ENCODE data around the gene LENG8.

The LENG8 gene

DNA sequence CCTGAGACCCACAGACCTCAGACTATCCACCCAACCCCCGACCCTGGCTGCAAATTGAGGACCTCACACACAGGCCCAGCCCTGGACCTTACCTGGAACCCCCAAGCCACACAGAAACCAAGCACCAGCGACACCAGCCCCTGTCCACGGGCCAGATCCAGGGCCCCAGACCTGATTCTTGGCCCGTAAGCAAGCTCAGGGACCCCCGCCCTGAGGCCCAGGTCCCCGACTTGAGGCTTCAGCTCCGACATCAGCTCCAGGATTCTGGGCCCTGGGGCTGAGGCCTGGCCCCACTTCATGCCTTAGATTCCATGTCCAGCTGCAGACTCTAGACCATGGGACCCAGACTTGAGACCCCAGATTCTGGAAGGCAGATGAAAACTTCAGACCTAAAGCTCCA is 27.5 kb upstream of the LENG8 start:
- FAIRE-seq (no peak), DNase-seq (ENCODE audit: insufficient read length, low spot score) (no peak)

DNA sequence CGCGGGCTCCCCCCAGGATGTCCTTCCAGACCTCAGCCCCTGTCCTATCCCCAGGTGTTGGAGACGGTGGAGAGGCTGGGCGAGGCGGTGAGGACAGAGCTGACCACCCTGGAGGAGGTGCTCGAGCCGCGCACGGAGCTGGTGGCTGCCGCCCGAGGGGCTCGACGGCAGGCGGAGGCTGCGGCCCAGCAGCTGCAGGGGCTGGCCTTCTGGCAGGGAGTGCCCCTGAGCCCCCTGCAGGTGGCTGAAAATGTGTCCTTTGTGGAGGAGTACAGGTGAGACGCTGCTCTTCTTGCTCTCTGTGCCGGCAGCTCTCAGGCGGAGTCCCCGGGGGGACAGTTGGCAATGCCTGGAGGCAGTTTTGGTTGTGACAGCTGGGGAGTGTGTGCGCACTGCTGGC is 26.9 kb upstream of the LENG8 start:
- DNase-seq (ENCODE audit: insufficient read length, low spot score) (no peak), FAIRE-seq (no peak)

GRCh38 chr19:54424201-54424600 is 24.8 kb upstream of the LENG8 start:
- FAIRE-seq, result no peak
- no peak for DNase-seq (ENCODE audit: insufficient read length, low spot score)

DNA sequence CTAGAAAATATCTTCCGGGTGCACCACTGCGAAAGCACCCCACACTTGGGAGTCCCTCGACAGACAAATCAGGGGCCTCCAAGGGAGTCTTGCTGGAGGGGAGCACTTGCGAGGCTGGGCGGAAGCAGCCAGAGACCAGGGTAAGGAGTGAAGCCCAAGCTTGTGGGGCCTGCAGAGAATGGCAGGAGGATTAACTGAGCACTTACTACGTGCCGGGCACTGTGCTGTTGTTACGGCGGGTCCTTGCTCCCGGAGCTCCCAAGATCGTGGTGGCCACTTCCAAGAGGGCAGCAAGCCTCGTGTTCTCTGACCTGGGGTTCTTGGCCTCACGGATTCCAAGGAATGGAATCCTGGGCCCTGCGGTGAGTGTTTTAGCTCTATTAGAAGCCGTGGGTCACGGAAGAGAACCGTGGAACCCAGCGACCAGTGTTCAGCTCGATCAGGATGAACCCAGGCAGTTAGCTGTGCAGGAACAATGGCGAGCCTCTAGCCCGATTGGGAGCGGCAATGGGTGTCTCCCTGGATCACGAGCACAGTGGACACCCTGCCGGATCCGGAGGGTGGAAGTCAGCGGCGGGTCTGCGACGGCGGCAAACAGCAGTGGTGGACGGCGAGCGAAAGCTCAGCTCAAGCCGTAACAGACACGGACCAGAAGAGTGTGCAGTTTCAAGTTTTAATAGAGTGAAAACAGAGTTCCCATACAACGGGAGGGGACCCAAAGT is 24.2 kb upstream of the LENG8 start:
- FAIRE-seq, result no peak

GRCh38 chr19:54425382-54425723 is 23.6 kb upstream of the LENG8 start:
- no peak for DNase-seq (ENCODE audit: insufficient read length, low spot score)
- no peak for FAIRE-seq

More for the DNA sequence above, 24.2 kb upstream of the LENG8 start:
- DNase-seq (ENCODE audit: insufficient read length, low spot score), result no peak

- DNase-seq (ENCODE audit: insufficient read length, low spot score), result no peak
- no peak for FAIRE-seq
Measured at GRCh38 chr19:54426291-54426931, 22.6 kb upstream of the LENG8 start.

- DNase-seq (ENCODE audit: insufficient read length, low spot score) (no peak), FAIRE-seq (no peak)
Measured at GRCh38 chr19:54427586-54427985, 21.4 kb upstream of the LENG8 start.

- DNase-seq (ENCODE audit: insufficient read length, low spot score) (no peak), FAIRE-seq (no peak)
Measured at GRCh38 chr19:54428323-54429175, 20.4 kb upstream of the LENG8 start.

GRCh38 chr19:54429176-54429495 is 19.9 kb upstream of the LENG8 start:
- FAIRE-seq (no peak), DNase-seq (ENCODE audit: insufficient read length, low spot score) (no peak)

- no peak for FAIRE-seq
Measured at GRCh38 chr19:54429545-54430227, 19.3 kb upstream of the LENG8 start.

DNA sequence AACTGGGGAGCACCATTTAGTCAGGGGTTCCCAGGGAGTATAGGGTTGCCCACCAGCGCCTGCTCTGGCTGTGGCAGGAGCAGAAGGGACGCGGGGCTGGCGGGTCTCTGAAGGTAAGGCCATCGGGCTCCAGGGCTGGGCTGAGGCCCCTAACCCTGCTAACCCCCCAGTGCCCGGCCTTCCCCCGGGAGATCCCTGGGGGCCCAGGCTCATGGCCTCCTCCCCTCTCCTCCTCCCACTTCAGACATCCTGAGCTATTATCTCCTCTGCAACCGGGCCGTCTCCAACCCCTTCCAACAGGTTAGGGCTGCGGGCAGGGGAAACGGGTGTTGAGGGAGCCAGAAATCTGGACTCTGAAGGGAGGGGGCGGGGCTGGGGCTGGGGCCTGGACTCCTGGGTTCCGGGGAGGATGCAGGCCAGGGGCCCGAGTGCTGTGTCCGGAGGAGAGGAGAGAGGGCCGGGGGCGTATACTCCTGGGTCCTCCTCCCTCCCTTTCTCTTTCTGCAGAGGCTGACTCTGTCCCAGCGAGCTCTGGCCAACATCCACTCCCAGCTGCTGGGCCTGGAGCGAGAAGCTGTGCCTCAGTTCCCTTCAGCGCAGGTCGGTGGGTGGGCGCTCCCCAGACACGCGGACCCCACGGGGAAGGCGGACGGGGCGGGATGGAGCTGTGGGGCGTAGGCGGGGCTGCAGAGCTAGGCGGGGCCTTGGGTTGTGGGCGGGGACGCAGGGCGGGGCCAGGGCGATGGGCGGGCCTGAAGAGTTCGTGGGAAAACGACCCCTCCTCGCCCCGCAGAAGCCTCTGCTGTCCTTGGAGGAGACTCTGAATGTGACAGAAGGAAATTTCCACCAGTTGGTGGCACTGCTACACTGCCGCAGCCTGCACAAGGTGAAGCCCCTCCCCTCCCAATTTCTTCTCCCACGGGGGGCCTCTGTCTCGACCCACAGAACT is 18.4 kb upstream of the LENG8 start:
- DNase-seq (ENCODE audit: insufficient read length, low spot score) (no peak), FAIRE-seq (peak; percentile 11)

More at GRCh38 chr19:54429545-54430227, 19.3 kb upstream of the LENG8 start:
- DNase-seq (ENCODE audit: insufficient read length, low spot score), result no peak

- no peak for FAIRE-seq
- no peak for DNase-seq (ENCODE audit: insufficient read length, low spot score)
Measured at GRCh38 chr19:54431255-54431838, 17.7 kb upstream of the LENG8 start.

DNA sequence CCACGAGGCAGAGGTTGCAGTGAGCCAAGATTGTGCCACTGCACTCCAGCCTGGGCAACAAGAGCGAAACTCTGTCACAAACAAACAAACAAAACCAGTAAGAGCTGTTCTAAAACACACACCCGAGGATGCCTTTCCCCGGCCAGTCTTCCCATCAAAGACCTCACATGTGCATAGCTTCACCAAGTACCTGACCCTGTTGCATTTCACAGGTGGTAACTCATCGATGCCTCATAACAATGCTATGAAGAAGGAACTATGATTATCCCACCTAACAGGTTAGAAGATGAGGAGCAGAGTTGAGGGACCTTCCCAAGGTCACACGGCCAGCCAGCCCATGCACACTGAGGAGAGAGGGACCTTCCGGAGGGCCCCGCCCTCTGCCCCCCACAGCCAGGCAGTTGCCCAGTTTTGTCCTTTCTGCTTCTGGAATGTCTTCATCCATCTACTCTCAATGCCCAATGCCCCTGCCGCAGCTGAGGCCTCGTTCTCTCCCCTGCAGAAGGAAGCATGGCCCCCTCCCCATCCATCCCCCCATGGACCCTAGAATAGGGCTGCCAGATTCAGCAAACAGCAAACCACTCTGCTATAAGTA is 16.8 kb upstream of the LENG8 start:
- FAIRE-seq (no peak), DNase-seq (ENCODE audit: insufficient read length, low spot score) (no peak)

GRCh38 chr19:54433697-54434096 is 15.3 kb upstream of the LENG8 start:
- no peak for FAIRE-seq
- DNase-seq (ENCODE audit: insufficient read length, low spot score), result no peak

DNA sequence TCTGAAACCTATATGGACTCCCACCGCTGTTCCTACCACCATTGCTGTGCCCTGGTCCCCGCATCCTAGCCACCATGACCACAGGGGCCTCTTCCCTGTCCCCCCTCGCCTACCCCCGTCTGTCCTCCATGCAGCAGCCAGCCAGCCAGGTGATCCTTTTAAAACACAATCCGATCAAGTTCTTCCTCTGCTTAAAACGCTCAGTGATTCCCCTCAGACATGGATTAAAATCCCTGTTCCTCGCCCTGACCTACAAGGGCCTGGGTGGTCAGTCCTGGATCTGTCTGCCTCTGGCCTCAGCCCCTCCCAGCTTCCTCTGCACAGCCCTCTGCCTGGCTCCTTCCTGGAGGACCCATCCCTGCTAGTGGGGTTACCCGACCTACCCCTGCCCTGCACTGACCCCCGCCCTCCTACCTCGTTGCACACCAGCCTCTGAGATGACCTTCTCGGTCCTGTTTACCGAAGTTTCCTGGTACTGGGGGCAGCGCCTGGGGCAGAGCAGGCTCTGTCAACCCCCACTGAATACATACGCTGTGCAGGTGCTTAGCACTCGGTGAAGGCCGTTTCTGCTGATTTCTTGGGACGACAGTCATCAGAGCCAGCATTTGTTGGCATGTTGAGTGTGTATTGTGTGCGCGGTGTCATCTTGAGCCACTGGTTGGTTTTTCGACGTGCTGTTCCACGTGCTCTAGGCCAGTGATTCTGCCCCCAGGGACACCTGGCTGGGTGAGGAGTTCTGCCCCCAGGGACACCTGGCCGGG is 14.7 kb upstream of the LENG8 start:
- FAIRE-seq, result no peak
- no peak for DNase-seq (ENCODE audit: insufficient read length, low spot score)

DNA sequence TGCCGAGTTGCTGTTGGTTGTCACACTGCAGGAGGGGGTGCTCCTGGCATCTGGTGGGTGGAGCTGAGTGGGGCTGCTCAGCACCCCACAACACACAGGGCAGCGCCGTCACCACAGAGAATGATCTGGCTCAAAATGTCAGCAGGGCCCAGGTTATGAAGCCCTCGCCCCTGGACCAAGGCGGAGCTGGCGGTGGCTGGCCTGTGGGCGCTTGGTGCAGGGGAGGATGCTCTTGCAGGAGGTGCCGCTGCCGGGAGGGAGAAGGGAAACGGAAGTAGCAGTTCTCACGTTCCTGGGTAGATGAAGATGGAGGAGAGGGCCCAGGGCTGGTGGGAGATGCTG is 14.2 kb upstream of the LENG8 start:
- no peak for FAIRE-seq
- DNase-seq (ENCODE audit: insufficient read length, low spot score), result no peak

DNA sequence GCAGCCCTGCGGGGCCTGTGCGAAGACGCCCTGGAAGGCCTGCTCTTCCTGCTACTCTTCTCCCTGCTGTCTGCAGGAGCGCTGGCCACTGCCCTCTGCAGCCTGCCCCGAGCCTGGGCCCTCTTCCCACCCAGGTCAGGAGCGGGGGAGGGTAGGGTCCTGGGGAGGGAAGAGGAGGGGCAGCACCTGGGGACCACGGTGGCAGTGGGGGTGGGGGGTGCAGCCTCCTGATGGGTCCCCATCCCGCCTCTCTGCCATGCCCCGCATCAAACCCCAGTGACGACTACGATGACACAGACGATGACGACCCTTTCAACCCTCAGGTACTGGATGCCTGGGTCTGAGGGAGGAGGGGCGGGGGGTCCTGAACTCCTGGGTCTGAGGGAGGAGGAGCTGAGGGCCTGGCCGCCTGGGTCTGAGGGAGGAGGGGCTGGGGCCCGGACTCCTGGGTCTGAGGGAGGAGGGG is 13.4 kb upstream of the LENG8 start:
- no peak for FAIRE-seq
- DNase-seq (ENCODE audit: insufficient read length, low spot score), result no peak

DNA sequence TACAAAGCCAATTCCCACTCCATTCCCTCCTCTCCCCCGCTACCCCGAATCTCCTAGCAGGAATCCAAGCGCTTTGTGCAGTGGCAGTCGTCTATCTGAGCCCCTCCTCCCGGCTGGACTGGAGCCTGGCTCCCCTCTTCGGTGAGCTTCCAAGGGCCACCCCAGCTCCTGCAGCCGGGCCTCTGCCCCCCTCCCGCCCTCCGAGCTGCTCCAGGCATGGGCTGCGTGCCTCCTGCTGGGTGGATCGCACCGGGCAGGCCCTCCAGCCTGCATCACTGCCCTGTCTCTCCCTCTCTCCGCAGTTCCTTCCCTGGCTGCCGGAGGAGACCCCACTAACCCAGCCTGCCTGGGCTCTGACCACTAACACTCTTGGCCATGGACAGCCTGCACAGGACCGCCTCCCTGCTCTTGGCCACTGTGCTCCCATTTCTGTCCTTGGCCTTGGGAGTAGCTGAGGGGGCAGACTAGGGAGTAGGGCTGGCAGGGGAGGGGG is 12.9 kb upstream of the LENG8 start:
- no peak for DNase-seq (ENCODE audit: insufficient read length, low spot score)
- FAIRE-seq, result no peak

All from GM19239 (cell line).